ENCODE results near the gene ANK2. TPM values are rescaled to one million over a fixed set of nuclear protein-coding genes. Genes with fewer than 3 reads are reported as not detected.

The ANK2 gene
- total RNA-seq, 1 donor from 2014 or later: 77.8 TPM

DNA sequence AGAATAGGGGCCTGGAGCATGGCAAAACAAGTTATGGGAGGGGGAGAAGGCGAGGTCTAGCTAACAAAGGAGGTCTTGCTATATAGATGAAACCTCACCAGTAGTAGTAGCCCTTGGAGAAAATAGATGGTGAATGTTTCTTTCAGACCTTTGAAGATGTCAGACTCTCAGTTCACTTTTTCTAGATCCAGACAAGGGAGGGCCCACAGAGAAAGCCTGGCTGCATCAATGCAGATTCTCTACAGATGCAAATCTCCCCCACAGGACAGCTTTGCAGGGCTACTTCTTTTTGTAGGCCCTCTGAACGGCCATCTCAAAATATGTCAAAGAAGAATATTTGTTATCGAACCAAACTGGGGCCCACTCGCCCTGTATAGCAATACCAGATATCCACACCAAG lies 159.7 kb downstream of the ANK2 start:
- Histone ChIP-seq H3K79me2 (ENCODE audit: insufficient read depth, low read length) (no peaks in the 10 kb centered on the region), H3K4me2 (ENCODE audit: low read length) (no peak overlapping the region), H3K4me1 (ENCODE audit: insufficient read depth, low read length) (no peaks in the 10 kb centered on the region), H2AFZ (ENCODE audit: low read depth, low read length) (no peak overlapping the region), H3K4me3 (ENCODE audit: insufficient read depth, low read depth, low read length) (no peak overlapping the region), H3K27me3 (ENCODE audit: insufficient read depth, low read length) (no peaks in the 10 kb centered on the region), H3K9ac (ENCODE audit: low read length) (no peak overlapping the region), H3K36me3 (ENCODE audit: insufficient read depth, low read length) (no peaks in the 10 kb centered on the region), H4K20me1 (ENCODE audit: insufficient read depth, low read length) (no peaks in the 10 kb centered on the region), H3K9me3 (ENCODE audit: insufficient read depth, low read depth, low read length) (no peaks in the 10 kb centered on the region), H3K27ac (ENCODE audit: low read depth, low read length) (no peak overlapping the region)
- FAIRE-seq (no peak), DNase-seq (ENCODE audit: low read depth) (no peak)
- TF ChIP-seq EZH2 (IDR thresholded peaks at IDR 0.05; ENCODE audit: insufficient read depth, low read length): no peak
- TF ChIP-seq, protein P1, sequence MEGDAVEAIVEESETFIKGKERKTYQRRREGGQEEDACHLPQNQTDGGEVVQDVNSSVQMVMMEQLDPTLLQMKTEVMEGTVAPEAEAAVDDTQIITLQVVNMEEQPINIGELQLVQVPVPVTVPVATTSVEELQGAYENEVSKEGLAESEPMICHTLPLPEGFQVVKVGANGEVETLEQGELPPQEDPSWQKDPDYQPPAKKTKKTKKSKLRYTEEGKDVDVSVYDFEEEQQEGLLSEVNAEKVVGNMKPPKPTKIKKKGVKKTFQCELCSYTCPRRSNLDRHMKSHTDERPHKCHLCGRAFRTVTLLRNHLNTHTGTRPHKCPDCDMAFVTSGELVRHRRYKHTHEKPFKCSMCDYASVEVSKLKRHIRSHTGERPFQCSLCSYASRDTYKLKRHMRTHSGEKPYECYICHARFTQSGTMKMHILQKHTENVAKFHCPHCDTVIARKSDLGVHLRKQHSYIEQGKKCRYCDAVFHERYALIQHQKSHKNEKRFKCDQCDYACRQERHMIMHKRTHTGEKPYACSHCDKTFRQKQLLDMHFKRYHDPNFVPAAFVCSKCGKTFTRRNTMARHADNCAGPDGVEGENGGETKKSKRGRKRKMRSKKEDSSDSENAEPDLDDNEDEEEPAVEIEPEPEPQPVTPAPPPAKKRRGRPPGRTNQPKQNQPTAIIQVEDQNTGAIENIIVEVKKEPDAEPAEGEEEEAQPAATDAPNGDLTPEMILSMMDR (IDR thresholded peaks at IDR 0.05; ENCODE audit: insufficient read depth, low read depth, low read length): no peak
- H3K4me3 Mint-ChIP-seq (ENCODE audit: unreplicated experiment): no peak overlapping the region
- H3K4me1 Mint-ChIP-seq (ENCODE audit: low read depth, unreplicated experiment): peaks cover 7% of the 10 kb centered on the region
- no peaks in the 10 kb centered on the region for H3K9me3 Mint-ChIP-seq (ENCODE audit: unreplicated experiment)
- H3K36me3 Mint-ChIP-seq (ENCODE audit: low read depth, unreplicated experiment): no peaks in the 10 kb centered on the region
- no peaks in the 10 kb centered on the region for H3K27me3 Mint-ChIP-seq (ENCODE audit: low read depth, unreplicated experiment)
- H3K27ac Mint-ChIP-seq (ENCODE audit: unreplicated experiment): no peak overlapping the region

DNA sequence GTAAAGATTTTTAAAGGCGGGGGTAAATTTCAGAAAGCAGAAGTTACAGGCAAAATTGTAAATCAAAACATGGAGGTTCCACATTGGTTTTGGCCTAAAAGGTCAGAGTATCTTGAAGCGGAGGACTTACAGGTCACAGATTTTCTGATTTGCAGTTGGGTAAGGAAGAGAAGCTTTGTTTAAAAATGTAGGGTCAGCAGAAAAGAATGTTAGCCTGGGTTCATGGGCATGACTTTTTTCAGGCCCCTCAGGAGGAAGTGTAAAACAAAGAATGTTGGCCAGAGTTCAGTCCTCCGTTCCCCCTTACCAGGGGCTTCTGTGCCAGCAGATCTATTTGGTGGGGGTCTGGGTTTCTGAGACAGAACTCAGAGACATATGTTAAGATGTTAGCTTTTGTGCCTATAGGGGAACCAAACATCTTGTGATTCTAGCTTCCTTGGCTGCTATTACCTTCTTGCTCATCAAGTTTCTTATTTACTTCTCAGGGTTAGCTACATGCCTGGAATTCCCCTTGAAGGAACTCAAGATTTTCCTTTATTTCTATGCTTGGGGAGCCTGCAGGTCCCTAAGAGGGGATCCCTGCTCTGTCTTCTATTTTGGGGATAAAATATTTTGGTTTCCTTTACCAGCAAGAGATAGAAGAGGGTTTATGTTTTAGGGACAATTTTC lies 160.3 kb downstream of the ANK2 start:
- Histone ChIP-seq H3K36me3 (ENCODE audit: insufficient read depth, low read length) (no peaks in the 10 kb centered on the region), H3K79me2 (ENCODE audit: insufficient read depth, low read length) (no peaks in the 10 kb centered on the region), H3K4me1 (ENCODE audit: insufficient read depth, low read length) (no peaks in the 10 kb centered on the region), H4K20me1 (ENCODE audit: insufficient read depth, low read length) (no peaks in the 10 kb centered on the region), H3K4me2 (ENCODE audit: low read length) (no peak overlapping the region), H3K9ac (ENCODE audit: low read length) (no peak overlapping the region), H3K4me3 (ENCODE audit: insufficient read depth, low read depth, low read length) (no peak overlapping the region), H3K27me3 (ENCODE audit: insufficient read depth, low read length) (no peaks in the 10 kb centered on the region), H3K27ac (ENCODE audit: low read depth, low read length) (no peak overlapping the region), H3K9me3 (ENCODE audit: insufficient read depth, low read depth, low read length) (no peaks in the 10 kb centered on the region), H2AFZ (ENCODE audit: low read depth, low read length) (no peak overlapping the region)
- no peaks in the 10 kb centered on the region for H3K9me3 Mint-ChIP-seq (ENCODE audit: unreplicated experiment)
- DNase-seq (ENCODE audit: low read depth) (no peak), FAIRE-seq (no peak)
- H3K4me3 Mint-ChIP-seq (ENCODE audit: unreplicated experiment): no peak overlapping the region
- no peaks in the 10 kb centered on the region for H3K36me3 Mint-ChIP-seq (ENCODE audit: low read depth, unreplicated experiment)
- no peak for TF ChIP-seq EZH2 (IDR thresholded peaks at IDR 0.05; ENCODE audit: insufficient read depth, low read length)
- TF ChIP-seq, protein P1 (IDR thresholded peaks at IDR 0.05; ENCODE audit: insufficient read depth, low read depth, low read length): no peak
- no peaks in the 10 kb centered on the region for H3K27me3 Mint-ChIP-seq (ENCODE audit: low read depth, unreplicated experiment)
- H3K27ac Mint-ChIP-seq (ENCODE audit: unreplicated experiment): peak overlapping the region; percentile 38
- H3K4me1 Mint-ChIP-seq (ENCODE audit: low read depth, unreplicated experiment): peaks cover 7% of the 10 kb centered on the region

DNA sequence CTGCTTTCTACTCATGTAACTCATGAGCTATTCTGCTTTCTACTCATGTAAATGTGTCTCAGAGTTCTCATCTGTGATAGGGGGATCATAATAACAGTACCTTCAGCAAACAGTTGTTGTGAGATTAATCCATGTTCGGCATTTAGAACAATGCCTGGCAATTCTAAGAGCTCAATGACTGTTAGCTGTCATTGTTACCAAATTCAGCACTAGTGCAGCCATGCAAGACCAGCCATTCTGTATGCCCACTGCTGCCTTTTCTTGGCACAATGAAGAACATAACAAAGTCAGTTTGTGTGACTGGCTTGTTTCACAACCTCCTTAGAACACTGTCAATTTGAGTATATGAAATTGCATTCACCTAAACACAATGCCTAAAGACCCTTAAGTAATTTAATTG lies 163.2 kb downstream of the ANK2 start:
- FAIRE-seq (no peak), DNase-seq (ENCODE audit: low read depth) (no peak)
- Histone ChIP-seq H3K9me3 (ENCODE audit: insufficient read depth, low read depth, low read length) (no peaks in the 10 kb centered on the region), H3K4me1 (ENCODE audit: insufficient read depth, low read length) (no peaks in the 10 kb centered on the region), H3K27ac (ENCODE audit: low read depth, low read length) (no peak overlapping the region), H3K4me3 (ENCODE audit: insufficient read depth, low read depth, low read length) (no peak overlapping the region), H3K27me3 (ENCODE audit: insufficient read depth, low read length) (no peaks in the 10 kb centered on the region), H3K9ac (ENCODE audit: low read length) (no peak overlapping the region), H2AFZ (ENCODE audit: low read depth, low read length) (no peak overlapping the region), H4K20me1 (ENCODE audit: insufficient read depth, low read length) (no peaks in the 10 kb centered on the region), H3K36me3 (ENCODE audit: insufficient read depth, low read length) (no peaks in the 10 kb centered on the region), H3K4me2 (ENCODE audit: low read length) (no peak overlapping the region), H3K79me2 (ENCODE audit: insufficient read depth, low read length) (no peaks in the 10 kb centered on the region)
- Mint-ChIP-seq H3K27ac (ENCODE audit: unreplicated experiment) (no peak overlapping the region), H3K27me3 (ENCODE audit: low read depth, unreplicated experiment) (no peaks in the 10 kb centered on the region), H3K36me3 (ENCODE audit: low read depth, unreplicated experiment) (no peaks in the 10 kb centered on the region), H3K9me3 (ENCODE audit: unreplicated experiment) (no peaks in the 10 kb centered on the region), H3K4me1 (ENCODE audit: low read depth, unreplicated experiment) (peaks cover 7% of the 10 kb centered on the region), H3K4me3 (ENCODE audit: unreplicated experiment) (no peak overlapping the region)
- TF ChIP-seq, protein P1 (IDR thresholded peaks at IDR 0.05; ENCODE audit: insufficient read depth, low read depth, low read length): no peak
- TF ChIP-seq EZH2 (IDR thresholded peaks at IDR 0.05; ENCODE audit: insufficient read depth, low read length): no peak

Data from astrocyte (in vitro differentiated cells and primary cell).